ENCODE results near the gene PNMA6E. TPM values are rescaled to one million over a fixed set of nuclear protein-coding genes. Genes with fewer than 3 reads are reported as not detected.
"Not testable (repeated sequence)": the region's sequence is repeated elsewhere in the genome, so short reads cannot be mapped to it uniquely, and the experiment has no call there.

PNMA6E gene
- total RNA-seq, 1 experiment from 2014 or later, result not detected

DNA sequence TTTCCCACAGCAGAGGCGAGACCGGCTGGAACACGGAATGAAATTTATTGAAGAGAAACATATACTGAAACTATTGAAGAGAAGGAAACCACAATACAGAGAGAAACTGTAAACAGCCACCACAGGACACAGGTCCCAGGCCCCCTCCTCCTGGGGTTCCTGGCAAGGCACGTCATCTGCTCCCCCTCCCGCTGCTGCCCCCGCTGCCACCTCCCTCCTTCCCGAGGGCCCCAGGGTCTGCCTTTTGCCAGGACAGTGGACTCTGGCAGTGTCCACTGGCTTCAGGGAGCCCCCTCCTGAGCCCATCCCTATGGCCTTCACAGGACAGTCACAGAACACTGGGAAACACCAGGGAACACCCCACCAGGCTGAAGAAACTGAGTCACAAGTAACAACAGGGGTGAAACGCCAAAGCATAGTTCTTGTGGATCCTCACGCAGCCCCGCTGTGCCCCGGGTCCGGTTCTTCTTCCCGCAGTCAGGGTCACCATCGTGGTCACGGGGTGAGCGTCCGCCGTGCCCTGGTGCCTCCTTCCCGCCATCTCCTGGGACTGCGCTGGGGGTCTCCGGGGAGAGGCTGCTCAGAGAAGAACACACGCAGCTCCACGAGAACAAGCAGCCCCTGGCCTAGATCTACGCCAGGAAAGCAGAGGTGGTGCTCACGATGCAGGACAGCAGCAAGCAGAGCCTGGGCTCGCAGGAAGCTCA lies 5.4 kb downstream of the PNMA6E start:
- no peak overlapping the region for H3K4me3 Mint-ChIP-seq (ENCODE audit: unreplicated experiment)
- no peak overlapping the region for H3K27ac Mint-ChIP-seq (ENCODE audit: unreplicated experiment)
- Histone ChIP-seq H3K4me3 (ENCODE audit: low read depth, low read length) (no peak overlapping the region), H3K9me3 (no peaks in the 10 kb centered on the region), H3K36me3 (ENCODE audit: control insufficient read depth, insufficient read depth, low read length) (no peaks in the 10 kb centered on the region), H3K27me3 (replicated peaks; ENCODE audit: control insufficient read depth, insufficient read depth, low read length) (no peaks in the 10 kb centered on the region), H3K4me1 (no peaks in the 10 kb centered on the region)
- CTCF ChIA-PET, result no interaction called here
- no peaks in the 10 kb centered on the region for H3K27me3 Mint-ChIP-seq (ENCODE audit: insufficient read depth, unreplicated experiment)
- POLR2A ChIA-PET, result no interaction called here
- intact Hi-C loops (cut with micrococcal nuclease; ENCODE audit: unreplicated experiment), result no loop called here
- no peak for TF ChIP-seq CTCF (IDR thresholded peaks at IDR 0.05; ENCODE audit: insufficient read depth in 1 of 2, low read depth in 1 of 2, low read length in 1 of 2, severe bottlenecking in 1 of 2, unreplicated experiment in 1 of 2)
- H3K9me3 Mint-ChIP-seq (ENCODE audit: unreplicated experiment), result no peaks in the 10 kb centered on the region
- H3K4me1 Mint-ChIP-seq (ENCODE audit: low read depth, unreplicated experiment), result peaks cover 14% of the 10 kb centered on the region
- no TSS peak for BruUV-seq (replicated peaks)
- H3K36me3 Mint-ChIP-seq (ENCODE audit: insufficient read depth, unreplicated experiment), result no peaks in the 10 kb centered on the region
- DNase-seq, result no peak

DNA sequence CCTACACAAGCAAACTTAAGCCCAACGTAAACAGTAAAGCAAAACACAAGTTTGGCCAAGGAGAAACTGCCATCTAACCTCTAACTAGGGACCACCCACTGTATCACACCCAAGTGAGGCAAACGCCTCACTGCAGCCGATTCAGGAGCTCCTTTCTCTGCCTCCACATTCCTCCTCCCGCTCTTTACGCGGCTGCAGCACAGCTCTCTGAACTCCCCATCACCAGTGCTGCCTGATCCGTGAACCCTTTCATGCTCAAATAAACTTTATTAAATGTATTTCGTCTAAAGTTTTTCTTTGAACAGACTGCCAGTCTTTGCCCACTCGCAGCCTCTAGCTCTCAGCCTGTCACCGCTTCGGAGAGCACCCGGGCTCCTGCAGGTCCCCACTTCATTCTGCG lies 6.5 kb downstream of the PNMA6E start:
- Mint-ChIP-seq H3K27me3 (ENCODE audit: insufficient read depth, unreplicated experiment) (no peaks in the 10 kb centered on the region), H3K4me1 (ENCODE audit: low read depth, unreplicated experiment) (peaks cover 14% of the 10 kb centered on the region), H3K9me3 (ENCODE audit: unreplicated experiment) (no peaks in the 10 kb centered on the region), H3K4me3 (ENCODE audit: unreplicated experiment) (no peak overlapping the region), H3K27ac (ENCODE audit: unreplicated experiment) (peak overlapping the region; percentile 42), H3K36me3 (ENCODE audit: insufficient read depth, unreplicated experiment) (no peaks in the 10 kb centered on the region)
- intact Hi-C loops (cut with micrococcal nuclease; ENCODE audit: unreplicated experiment), result no loop called here
- no TSS peak for BruUV-seq (replicated peaks)
- Histone ChIP-seq H3K27me3 (replicated peaks; ENCODE audit: control insufficient read depth, insufficient read depth, low read length) (no peaks in the 10 kb centered on the region), H3K4me1 (no peaks in the 10 kb centered on the region), H3K4me3 (ENCODE audit: low read depth, low read length) (no peak overlapping the region), H3K36me3 (ENCODE audit: control insufficient read depth, insufficient read depth, low read length) (no peaks in the 10 kb centered on the region), H3K9me3 (no peaks in the 10 kb centered on the region)
- TF ChIP-seq CTCF (IDR thresholded peaks at IDR 0.05; ENCODE audit: insufficient read depth in 1 of 2, low read depth in 1 of 2, low read length in 1 of 2, severe bottlenecking in 1 of 2, unreplicated experiment in 1 of 2), result no peak
- no peak for DNase-seq
- ChIA-PET CTCF (no interaction called here), POLR2A (no interaction called here)

DNA sequence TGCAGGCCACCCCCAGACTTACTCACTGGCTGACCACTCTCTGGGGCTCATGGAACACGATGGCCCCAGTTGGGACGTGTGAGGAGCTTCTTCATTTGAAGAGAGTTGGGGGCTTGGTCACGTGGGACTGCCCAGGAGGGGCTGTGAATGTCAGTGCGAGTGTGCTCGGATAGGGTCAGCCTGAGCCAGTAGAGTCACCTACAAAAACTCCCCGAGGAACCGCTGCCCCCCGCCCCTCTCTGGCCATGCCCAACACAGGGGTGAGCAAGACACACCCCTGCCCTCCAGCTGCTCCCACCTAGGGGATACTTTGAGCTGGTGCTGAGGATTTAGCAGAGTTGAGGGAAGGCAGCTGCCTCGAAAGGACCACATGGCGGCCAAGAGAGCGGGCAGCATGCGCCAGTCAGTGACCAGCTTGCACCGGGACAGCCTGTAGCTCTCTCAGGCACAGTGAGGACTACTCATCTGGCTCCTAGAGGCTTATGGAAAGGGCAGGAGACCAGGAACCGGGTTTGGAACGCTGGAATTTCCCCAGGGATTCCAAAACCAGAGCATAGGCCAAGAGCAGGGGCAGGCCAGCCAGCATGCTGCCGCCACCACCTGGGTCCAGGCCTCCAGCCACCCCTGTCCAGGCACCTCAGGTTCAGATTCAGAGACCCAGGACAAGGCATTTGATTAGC lies 8.4 kb downstream of the PNMA6E start:
- H3K36me3 ChIP-seq (ENCODE audit: control insufficient read depth, insufficient read depth, low read length), result no peaks in the 10 kb centered on the region
- H3K4me3 Mint-ChIP-seq (ENCODE audit: unreplicated experiment), result no peak overlapping the region
- peaks cover 14% of the 10 kb centered on the region for H3K4me1 Mint-ChIP-seq (ENCODE audit: low read depth, unreplicated experiment)
- no peaks in the 10 kb centered on the region for H3K4me1 ChIP-seq
- H3K4me3 ChIP-seq (ENCODE audit: low read depth, low read length), result no peak overlapping the region
- TF ChIP-seq CTCF (IDR thresholded peaks at IDR 0.05; ENCODE audit: insufficient read depth in 1 of 2, low read depth in 1 of 2, low read length in 1 of 2, severe bottlenecking in 1 of 2, unreplicated experiment in 1 of 2), result no peak
- H3K9me3 Mint-ChIP-seq (ENCODE audit: unreplicated experiment), result no peaks in the 10 kb centered on the region
- ChIA-PET CTCF (no interaction called here), POLR2A (no interaction called here)
- H3K9me3 ChIP-seq, result no peaks in the 10 kb centered on the region
- no peaks in the 10 kb centered on the region for H3K27me3 Mint-ChIP-seq (ENCODE audit: insufficient read depth, unreplicated experiment)
- H3K27me3 ChIP-seq (replicated peaks; ENCODE audit: control insufficient read depth, insufficient read depth, low read length), result no peaks in the 10 kb centered on the region
- DNase-seq, result no peak
- no peak overlapping the region for H3K27ac Mint-ChIP-seq (ENCODE audit: unreplicated experiment)
- intact Hi-C loops (cut with micrococcal nuclease; ENCODE audit: unreplicated experiment), result no loop called here
- H3K36me3 Mint-ChIP-seq (ENCODE audit: insufficient read depth, unreplicated experiment), result no peaks in the 10 kb centered on the region
- no TSS peak for BruUV-seq (replicated peaks)

GRCh38 chrX:153389460-153389768 lies 11.7 kb downstream of the PNMA6E start:
- H3K4me3 ChIP-seq (ENCODE audit: low read depth, low read length); BruUV-seq (replicated peaks); intact Hi-C loops (cut with micrococcal nuclease; ENCODE audit: unreplicated experiment); H3K9me3 Mint-ChIP-seq (ENCODE audit: unreplicated experiment); H3K36me3 Mint-ChIP-seq (ENCODE audit: insufficient read depth, unreplicated experiment); H3K4me1 Mint-ChIP-seq (ENCODE audit: low read depth, unreplicated experiment); H3K36me3 ChIP-seq (ENCODE audit: control insufficient read depth, insufficient read depth, low read length); H3K27me3 ChIP-seq (replicated peaks; ENCODE audit: control insufficient read depth, insufficient read depth, low read length); DNase-seq; POLR2A ChIA-PET; H3K4me3 Mint-ChIP-seq (ENCODE audit: unreplicated experiment); CTCF ChIA-PET; H3K9me3 ChIP-seq; H3K27ac Mint-ChIP-seq (ENCODE audit: unreplicated experiment); H3K4me1 ChIP-seq; H3K27me3 Mint-ChIP-seq (ENCODE audit: insufficient read depth, unreplicated experiment): not testable (repeated sequence)

All from Caco-2 (cell line).